OCI-M1 (cell line): ENCODE measurements around the gene TNP1.

Source experiments
- DNase-seq: peaks from one replicate; lab custom pipeline; 2025; lab: John Stamatoyannopoulos, UW

Gene TNP1

GRCh38 chr2:216873573-216873972 lies 13.7 kb upstream of the TNP1 start:
- DNase-seq: peak; percentile 64

GRCh38 chr2:216872624-216873023 lies 12.8 kb upstream of the TNP1 start:
- no peak for DNase-seq

GRCh38 chr2:216872040-216872439 lies 12.2 kb upstream of the TNP1 start:
- no peak for DNase-seq

- DNase-seq: no peak
These were observed 11.6 kb upstream of the TNP1 start for GRCh38 chr2:216871333-216871934.

- DNase-seq: no peak
These were observed 10.9 kb upstream of the TNP1 start for GRCh38 chr2:216870508-216871332.

GRCh38 chr2:216866515-216867095 lies 6.7 kb upstream of the TNP1 start:
- no peak for DNase-seq

- no peak for DNase-seq
These were observed 5.8 kb upstream of the TNP1 start for GRCh38 chr2:216865658-216866057.

GRCh38 chr2:216863946-216864345 lies 4.1 kb upstream of the TNP1 start:
- no peak for DNase-seq

- no peak for DNase-seq
These were observed 2.9 kb upstream of the TNP1 start for GRCh38 chr2:216862628-216863398.

GRCh38 chr2:216860426-216861137 lies 718 bp upstream of the TNP1 start:
- no peak for DNase-seq

GRCh38 chr2:216858312-216858711 lies 1.6 kb downstream of the TNP1 start:
- no peak for DNase-seq

GRCh38 chr2:216857131-216857550 lies 2.7 kb downstream of the TNP1 start:
- DNase-seq: peak; percentile 21

- DNase-seq: no peak
These were observed 3.3 kb downstream of the TNP1 start for GRCh38 chr2:216856406-216857065.

GRCh38 chr2:216855605-216856004 lies 4.3 kb downstream of the TNP1 start:
- no peak for DNase-seq

- no peak for DNase-seq
These were observed 4.8 kb downstream of the TNP1 start for GRCh38 chr2:216855079-216855478.

GRCh38 chr2:216851486-216852090 lies 8.3 kb downstream of the TNP1 start:
- DNase-seq: peak; percentile 16

- no peak for DNase-seq
These were observed 9.1 kb downstream of the TNP1 start for GRCh38 chr2:216850665-216851322.

GRCh38 chr2:216849987-216850386 lies 9.9 kb downstream of the TNP1 start:
- DNase-seq: no peak

- no peak for DNase-seq
These were observed 14.4 kb downstream of the TNP1 start for GRCh38 chr2:216845426-216845825.

GRCh38 chr2:216842636-216843035 lies 17.2 kb downstream of the TNP1 start:
- DNase-seq: no peak
